HCT116 (cell line): ENCODE measurements around the gene NHP2. TPM values are rescaled to one million over a fixed set of nuclear protein-coding genes. Genes with fewer than 3 reads are reported as not detected.

Experiments used
- ATAC-seq: fragments of 200-7000 bp; cut with Tn5 transposase; 2 replicates; pipeline ENCODE4 v1.9.1; 2020; ENCODE audit warnings: mild to moderate bottlenecking, moderate library complexity
- BruUV-seq: library from RNA; stranded (reverse); fragments of 400-500 nt; replicated peaks from 2 replicates; lab custom pipeline; 2021; lab: Mats Ljungman, UMichigan
- CTCF ChIA-PET: fragments of 300-600 bp; sonication (Branson Sonifier 250); formaldehyde crosslinking; loops from one replicate; lab custom pipeline; 2021; ENCODE audit warnings: antibody characterized with exemption; lab: Charles Lee
- POLR2A ChIA-PET: fragments of 300-600, 350-600 bp; sonication (Branson Sonifier 250); formaldehyde crosslinking; loops from one replicate; lab custom pipeline; 2021; ENCODE audit warnings: antibody characterized with exemption; lab: Charles Lee
- RAD21 ChIA-PET, 2 experiments: fragments of 300-600 bp; sonication (Branson Sonifier 250); formaldehyde crosslinking; loops; one replicate each; lab custom pipeline; 2023; ENCODE audit warnings: low total read pairs in 2 of 2; ENCODE audit not compliant: uncharacterized antibody in 2 of 2, unreplicated experiment in 2 of 2, low non-redundant PET in 1 of 2; lab: Charles Lee
- DNase-seq: peaks from one replicate; pipeline ENCODE4 v3.0.0-alpha.2; 2010; ENCODE audit warnings: low read depth, low spot score
- H2AFZ ChIP-seq: fragments of 200-600 bp; shearing (Covaris generic), sonication (generic); 2 replicates; pipeline ENCODE4 v1.6.1; 2017; ENCODE audit warnings: low read depth, mixed run types, mixed read lengths, antibody characterized with exemption, low read length; ENCODE audit not compliant: poor library complexity, severe bottlenecking
- H3K27ac ChIP-seq: 2 replicates; pipeline ENCODE4 v1.5.1; 2012; ENCODE audit warnings: low read depth, low read length
- H3K27me3 ChIP-seq: fragments of 200-600 bp; sonication (generic); 2 replicates; pipeline ENCODE4 v1.6.1; 2016; ENCODE audit warnings: mixed run types, low read length, mixed read lengths; ENCODE audit not compliant: insufficient read depth
- H3K36me3 ChIP-seq, 2 experiments: fragments of 200-500 bp in 1 of 2; fragments of 200-600 bp in 1 of 2; sonication (Bioruptor generic) in 1 of 2; sonication (generic) in 1 of 2; 2 replicates each; pipeline versions ENCODE4 v1.5.1 to v1.6.1; 2014 to 2016; ENCODE audit warnings: low read length in 2 of 2, inconsistent platforms in 1 of 2, mixed read lengths in 1 of 2, mixed run types in 1 of 2; ENCODE audit not compliant: insufficient read depth in 2 of 2, control insufficient read depth in 1 of 2
- H3K4me1 ChIP-seq, 2 experiments: fragments of 200-600 bp in 1 of 2; sonication (generic) in 1 of 2; 2 replicates each; pipeline versions ENCODE4 v1.5.1 to v1.6.1; 2012 to 2017; ENCODE audit warnings: low read length in 2 of 2, inconsistent platforms in 1 of 2, mild to moderate bottlenecking in 1 of 2, mixed read lengths in 1 of 2, mixed run types in 1 of 2, moderate library complexity in 1 of 2; ENCODE audit not compliant: insufficient read depth in 2 of 2, control insufficient read depth in 1 of 2
- H3K4me2 ChIP-seq: fragments of 200-600 bp; sonication (generic); 2 replicates; pipeline ENCODE4 v1.6.1; 2017; ENCODE audit warnings: mixed run types, low read length, mixed read lengths
- H3K4me3 ChIP-seq, 2 experiments: fragments of 200-600 bp in 1 of 2; sonication (generic) in 1 of 2; replicated peaks in 1 of 2; 2 replicates each; pipeline ENCODE4 v1.5.1; 2011 to 2016; ENCODE audit warnings: low read length in 2 of 2, control low read depth in 1 of 2, low read depth in 1 of 2, mild to moderate bottlenecking in 1 of 2, mixed read lengths in 1 of 2, mixed run types in 1 of 2
- H3K79me2 ChIP-seq: fragments of 200-600 bp; sonication (generic); 2 replicates; pipeline ENCODE4 v1.6.1; 2017; ENCODE audit warnings: mild to moderate bottlenecking, mixed run types, low read length, moderate library complexity, mixed read lengths; ENCODE audit not compliant: insufficient read depth
- H3K9ac ChIP-seq: fragments of 200-600 bp; sonication (generic); 2 replicates; pipeline ENCODE4 v1.6.1; 2016; ENCODE audit warnings: low read length, mixed read lengths
- H3K9me2 ChIP-seq: fragments of 200-600 bp; sonication (generic), shearing (Covaris generic); 2 replicates; pipeline ENCODE4 v1.6.1; 2017; ENCODE audit warnings: mixed run types, mild to moderate bottlenecking, moderate library complexity; ENCODE audit not compliant: insufficient read depth
- H3K9me3 ChIP-seq, 2 experiments: fragments of 200-500 bp in 1 of 2; fragments of 200-600 bp in 1 of 2; sonication (Bioruptor generic) in 1 of 2; sonication (generic) in 1 of 2; 2 replicates each; pipeline ENCODE4 v1.6.1; 2014 to 2017; ENCODE audit warnings: low read length in 2 of 2, mixed read lengths in 2 of 2, inconsistent platforms in 1 of 2, low read depth in 1 of 2, mild to moderate bottlenecking in 1 of 2, mixed run types in 1 of 2, moderate library complexity in 1 of 2; ENCODE audit not compliant: control insufficient read depth in 1 of 2, insufficient read depth in 1 of 2
- H4K20me1 ChIP-seq: fragments of 200-600 bp; sonication (generic), shearing (Covaris generic); 2 replicates; pipeline ENCODE4 v1.6.1; 2017; ENCODE audit warnings: mixed run types, mild to moderate bottlenecking, moderate library complexity; ENCODE audit not compliant: insufficient read depth
- ATF3 ChIP-seq: IDR thresholded peaks from 2 replicates; pipeline ENCODE4 v1.6.1; 2012
- CBX3 ChIP-seq: IDR thresholded peaks from 2 replicates; pipeline ENCODE4 v1.6.1; 2012; ENCODE audit warnings: low read depth
- CEBPB ChIP-seq: IDR thresholded peaks from 2 replicates; pipeline ENCODE4 v1.6.1; 2012; ENCODE audit warnings: low read depth
- CTCF ChIP-seq, 3 experiments: fragments of 200-600 bp in 1 of 3; sonication (generic) in 1 of 3; IDR thresholded peaks in 2 of 3; conservative IDR thresholded peaks in 1 of 3; 2 replicates each; pipeline ENCODE4 v1.5.1; 2012 to 2017; ENCODE audit warnings: low read depth in 2 of 3, low read length in 2 of 3, antibody characterized with exemption in 1 of 3, borderline replicate concordance in 1 of 3, control low read depth in 1 of 3, mild to moderate bottlenecking in 1 of 3, mixed read lengths in 1 of 3, mixed run types in 1 of 3, moderate library complexity in 1 of 3; ENCODE audit not compliant: insufficient read depth in 1 of 3
- EZH2 ChIP-seq: fragments of 200-600 bp; sonication (generic); IDR thresholded peaks from 2 replicates; pipeline ENCODE4 v1.6.1; 2017; ENCODE audit warnings: antibody characterized with exemption, mixed run types
- JUND ChIP-seq: IDR thresholded peaks from 2 replicates; pipeline ENCODE4 v1.6.1; 2012
- MAX ChIP-seq: IDR thresholded peaks from 2 replicates; pipeline ENCODE4 v1.6.1; 2012
- RAD21 ChIP-seq: IDR thresholded peaks from 2 replicates; pipeline ENCODE4 v1.6.1; 2012; ENCODE audit warnings: low read depth, mild to moderate bottlenecking
- TCF7L2 ChIP-seq: IDR thresholded peaks from 2 replicates; pipeline ENCODE4 v1.7.0; 2011; ENCODE audit warnings: borderline replicate concordance, inconsistent platforms; ENCODE audit not compliant: insufficient read depth, insufficient read length; ENCODE audit errors: extremely low read depth
- YY1 ChIP-seq: IDR thresholded peaks from 2 replicates; pipeline ENCODE4 v1.6.1; 2011; ENCODE audit warnings: low read length, low read depth, moderate library complexity, mild to moderate bottlenecking; ENCODE audit not compliant: insufficient replicate concordance; ENCODE audit errors: extremely low read depth
- intact Hi-C: fragments of 100-400 bp; cut with micrococcal nuclease; formaldehyde crosslinking; loops from 2 replicates; pipeline ENCODE4 v1.10.0; 2022
- total RNA-seq: library from RNA; stranded (reverse); gene quantifications from one replicate; pipeline ENCODE4 v1.2.1, GENCODE V29; 2021; ENCODE audit not compliant: unreplicated experiment

Gene NHP2
- total RNA-seq, 1 experiment from 2014 or later = 260 TPM

GRCh38 chr5:178149199-178149932 lies 4.3 kb downstream of the NHP2 start:
- DNase-seq = no peak
- H3K36me3 ChIP-seq = peaks cover 30 to 46% of the 10 kb centered on the region in 2 experiments; a peak in 3 of 4 replicates
- TF ChIP-seq ATF3 (no peak), YY1 (no peak), CBX3 (no peak), JUND (no peak), EZH2 (no peak), TCF7L2 (no peak), MAX (no peak), CEBPB (no peak), RAD21 (no peak), CTCF (IDR thresholded peaks at IDR 0.05 in 2 of 3, conservative IDR thresholded peaks at IDR 0.05 in 1 of 3; ENCODE audit: borderline replicate concordance in 1 of 3, insufficient read depth in 1 of 3, low read depth in 2 of 3, low read length in 2 of 3) (no peak)
- no peak overlapping the region for H3K9ac ChIP-seq
- CTCF ChIA-PET = interaction anchor here (10.8 kb wide), 1 partner anchor 74 kb away, joined by 98 read pairs; no protein-coding TSS in a partner anchor
- RAD21 ChIA-PET = interaction anchor here in 1 of 2 experiments (1.2 kb wide), 1 partner anchor 74 kb away, joined by 7 read pairs; no protein-coding TSS in a partner anchor
- intact Hi-C loops = no loop called here
- peaks cover 33% of the 10 kb centered on the region for H3K79me2 ChIP-seq
- H3K4me2 ChIP-seq = no peak overlapping the region
- H2AFZ ChIP-seq = no peak overlapping the region
- POLR2A ChIA-PET = no interaction called here
- no peaks in the 10 kb centered on the region for H4K20me1 ChIP-seq
- H3K27ac ChIP-seq = no peak overlapping the region
- no peaks in the 10 kb centered on the region for H3K9me2 ChIP-seq
- BruUV-seq = no TSS peak
- H3K4me3 ChIP-seq = no peak overlapping the region
- peaks cover 7 to 23% of the 10 kb centered on the region in 2 experiments; a peak in 3 of 4 replicates for H3K4me1 ChIP-seq
- H3K9me3 ChIP-seq = no peaks in the 10 kb centered on the region
- no peak for ATAC-seq
- H3K27me3 ChIP-seq = no peaks in the 10 kb centered on the region
